Thymus (tissue), 11 donors: ENCODE measurements around the gene NEDD4L. TPM values are rescaled to one million over a fixed set of nuclear protein-coding genes. Genes with fewer than 3 reads are reported as not detected.
"Not testable (repeated sequence)": the region's sequence is repeated elsewhere in the genome, so short reads cannot be mapped to it uniquely, and the experiment has no call there.

Experiments used
- DNase-seq, 9 donors: peaks; one replicate each; pipeline ENCODE4 v3.0.0-alpha.2; 2013; ENCODE audit warnings: low spot score in 9 of 9, low read depth in 6 of 9, missing footprints in 1 of 9
- H3K27ac ChIP-seq, 2 donors: one replicate each; pipeline ENCODE4 v1.5.1; 2013; ENCODE audit warnings: control low read depth in 1 of 2, low read depth in 1 of 2, low read length in 1 of 2, mild to moderate bottlenecking in 1 of 2, moderate library complexity in 1 of 2
- H3K27me3 ChIP-seq, 2 donors: one replicate each; pipeline ENCODE4 v1.5.1; 2013; ENCODE audit warnings: low read length in 1 of 2; ENCODE audit not compliant: control insufficient read depth in 2 of 2, insufficient read depth in 1 of 2
- H3K36me3 ChIP-seq, 2 donors: one replicate each; pipeline ENCODE4 v1.5.1; 2013; ENCODE audit warnings: low read length in 1 of 2, mild to moderate bottlenecking in 1 of 2, moderate library complexity in 1 of 2; ENCODE audit not compliant: control insufficient read depth in 2 of 2, insufficient read depth in 2 of 2
- H3K4me1 ChIP-seq, 2 donors: one replicate each; pipeline ENCODE4 v1.5.1; 2013; ENCODE audit warnings: low read length in 2 of 2; ENCODE audit not compliant: control insufficient read depth in 2 of 2, insufficient read depth in 2 of 2
- H3K4me3 ChIP-seq, 2 donors: one replicate each; pipeline ENCODE4 v1.5.1; 2013; ENCODE audit warnings: low read length in 2 of 2, control low read depth in 1 of 2, mild to moderate bottlenecking in 1 of 2
- H3K9me3 ChIP-seq, 2 donors: one replicate each; pipeline ENCODE4 v1.5.1; 2013; ENCODE audit warnings: low read length in 1 of 2, mild to moderate bottlenecking in 1 of 2; ENCODE audit not compliant: control insufficient read depth in 2 of 2, insufficient read depth in 1 of 2
- WGBS: extraction: QIAGEN DNeasy Blood & Tissue Kit; methylation state at CpG from one replicate; pipeline ENCODE4 v1.1.7; 2013; 5-methylcytosine and 5-hydroxymethylcytosine counted together
- polyA plus RNA-seq: library from polyadenylated mRNA; stranded (reverse); fragments of 200-250 nt; gene quantifications from one replicate; pipeline ENCODE4 v1.2.3, GENCODE V29; 2013
- total RNA-seq: library from RNA; stranded (reverse); fragments of 120-200 nt; gene quantifications from one replicate; pipeline ENCODE4 v1.2.4, GENCODE V29; 2013
- donor health status: healthy.

The NEDD4L gene
- total and polyA plus RNA-seq, 2 donors: 6.5 to 11.8 TPM

- H3K4me1 ChIP-seq: no peaks in the 10 kb centered on the region
- WGBS: 95% methylated on average over 28 of the region's 28 CpGs
- H3K36me3 ChIP-seq: no peaks in the 10 kb centered on the region
- H3K9me3 ChIP-seq: no peaks in the 10 kb centered on the region
- no peak overlapping the region for H3K4me3 ChIP-seq
- no peaks in the 10 kb centered on the region for H3K27me3 ChIP-seq
- DNase-seq: no peak
- no peak overlapping the region for H3K27ac ChIP-seq
Measured at GRCh38 chr18:58378411-58379379, 334.7 kb downstream of the NEDD4L start.

GRCh38 chr18:58379443-58379842, 335.4 kb downstream of the NEDD4L start:
- 98% methylated on average over 15 of the region's 15 CpGs for WGBS
- no peaks in the 10 kb centered on the region for H3K36me3 ChIP-seq

GRCh38 chr18:58380113-58380512, 336.1 kb downstream of the NEDD4L start:
- H3K4me3 ChIP-seq, H3K27ac ChIP-seq, H3K4me1 ChIP-seq, H3K27me3 ChIP-seq, H3K36me3 ChIP-seq, H3K9me3 ChIP-seq, DNase-seq: not testable (repeated sequence)
- 95% methylated on average over 4 of the region's 4 CpGs for WGBS

More at GRCh38 chr18:58379443-58379842, 335.4 kb downstream of the NEDD4L start:
- Histone ChIP-seq H3K27ac (no peak overlapping the region), H3K27me3 (no peaks in the 10 kb centered on the region), H3K9me3 (no peaks in the 10 kb centered on the region), H3K4me1 (no peaks in the 10 kb centered on the region), H3K4me3 (no peak overlapping the region)
- DNase-seq: no peak

- no peaks in the 10 kb centered on the region for H3K4me1 ChIP-seq
- no peaks in the 10 kb centered on the region for H3K9me3 ChIP-seq
- no peaks in the 10 kb centered on the region for H3K27me3 ChIP-seq
- WGBS: 97% methylated on average over 12 of the region's 12 CpGs
- no peak overlapping the region for H3K4me3 ChIP-seq
- no peak overlapping the region for H3K27ac ChIP-seq
- DNase-seq: no peak
- no peaks in the 10 kb centered on the region for H3K36me3 ChIP-seq
Measured at GRCh38 chr18:58381676-58382411, 337.8 kb downstream of the NEDD4L start.

- no peaks in the 10 kb centered on the region for H3K4me1 ChIP-seq
- no peak overlapping the region for H3K4me3 ChIP-seq
- no peak overlapping the region for H3K27ac ChIP-seq
- H3K27me3 ChIP-seq: no peaks in the 10 kb centered on the region
- DNase-seq: no peak
- no peaks in the 10 kb centered on the region for H3K9me3 ChIP-seq
- no peaks in the 10 kb centered on the region for H3K36me3 ChIP-seq
- WGBS: 92% methylated on average over 2 of the region's 2 CpGs
Measured at GRCh38 chr18:58382446-58382845, 338.4 kb downstream of the NEDD4L start.

- no peak for DNase-seq
- no peaks in the 10 kb centered on the region for H3K4me1 ChIP-seq
- H3K4me3 ChIP-seq: no peak overlapping the region
- no peak overlapping the region for H3K27ac ChIP-seq
- no peaks in the 10 kb centered on the region for H3K27me3 ChIP-seq
- WGBS: 97% methylated on average over 13 of the region's 13 CpGs
- no peaks in the 10 kb centered on the region for H3K9me3 ChIP-seq
- no peaks in the 10 kb centered on the region for H3K36me3 ChIP-seq
Measured at GRCh38 chr18:58385472-58385871, 341.4 kb downstream of the NEDD4L start.

- Histone ChIP-seq H3K4me3 (no peak overlapping the region), H3K4me1 (no peaks in the 10 kb centered on the region), H3K27ac (no peak overlapping the region), H3K9me3 (no peaks in the 10 kb centered on the region), H3K27me3 (no peaks in the 10 kb centered on the region), H3K36me3 (no peaks in the 10 kb centered on the region)
- 97% methylated on average over 14 of the region's 14 CpGs for WGBS
- no peak for DNase-seq
Measured at GRCh38 chr18:58386780-58387179, 342.8 kb downstream of the NEDD4L start.

GRCh38 chr18:58387716-58388115, 343.7 kb downstream of the NEDD4L start:
- 85% methylated on average over 5 of the region's 5 CpGs for WGBS
- no peak overlapping the region for H3K27ac ChIP-seq
- H3K27me3 ChIP-seq: no peaks in the 10 kb centered on the region
- H3K4me3 ChIP-seq: no peak overlapping the region
- no peaks in the 10 kb centered on the region for H3K4me1 ChIP-seq
- H3K9me3 ChIP-seq: no peaks in the 10 kb centered on the region
- H3K36me3 ChIP-seq: no peaks in the 10 kb centered on the region
- no peak for DNase-seq

GRCh38 chr18:58388736-58389135, 344.7 kb downstream of the NEDD4L start:
- Histone ChIP-seq H3K27ac (no peak overlapping the region), H3K27me3 (no peaks in the 10 kb centered on the region), H3K36me3 (no peaks in the 10 kb centered on the region), H3K4me3 (no peak overlapping the region), H3K4me1 (no peaks in the 10 kb centered on the region), H3K9me3 (no peaks in the 10 kb centered on the region)
- DNase-seq: no peak
- WGBS: 91% methylated on average over 14 of the region's 14 CpGs
